TTC549 (cell line): Measurements from ENCODE around the gene HYKK.
"Not testable (repeated sequence)": the region's sequence is repeated elsewhere in the genome, so short reads cannot be mapped to it uniquely, and the experiment has no call there.

Experiments used
- FAIRE-seq: peaks from 2 replicates; lab custom pipeline; 2012; peaks lifted over from hg19 to GRCh38; lab: Jason Lieb, UNC

HYKK gene, protein sequence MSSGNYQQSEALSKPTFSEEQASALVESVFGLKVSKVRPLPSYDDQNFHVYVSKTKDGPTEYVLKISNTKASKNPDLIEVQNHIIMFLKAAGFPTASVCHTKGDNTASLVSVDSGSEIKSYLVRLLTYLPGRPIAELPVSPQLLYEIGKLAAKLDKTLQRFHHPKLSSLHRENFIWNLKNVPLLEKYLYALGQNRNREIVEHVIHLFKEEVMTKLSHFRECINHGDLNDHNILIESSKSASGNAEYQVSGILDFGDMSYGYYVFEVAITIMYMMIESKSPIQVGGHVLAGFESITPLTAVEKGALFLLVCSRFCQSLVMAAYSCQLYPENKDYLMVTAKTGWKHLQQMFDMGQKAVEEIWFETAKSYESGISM

DNA sequence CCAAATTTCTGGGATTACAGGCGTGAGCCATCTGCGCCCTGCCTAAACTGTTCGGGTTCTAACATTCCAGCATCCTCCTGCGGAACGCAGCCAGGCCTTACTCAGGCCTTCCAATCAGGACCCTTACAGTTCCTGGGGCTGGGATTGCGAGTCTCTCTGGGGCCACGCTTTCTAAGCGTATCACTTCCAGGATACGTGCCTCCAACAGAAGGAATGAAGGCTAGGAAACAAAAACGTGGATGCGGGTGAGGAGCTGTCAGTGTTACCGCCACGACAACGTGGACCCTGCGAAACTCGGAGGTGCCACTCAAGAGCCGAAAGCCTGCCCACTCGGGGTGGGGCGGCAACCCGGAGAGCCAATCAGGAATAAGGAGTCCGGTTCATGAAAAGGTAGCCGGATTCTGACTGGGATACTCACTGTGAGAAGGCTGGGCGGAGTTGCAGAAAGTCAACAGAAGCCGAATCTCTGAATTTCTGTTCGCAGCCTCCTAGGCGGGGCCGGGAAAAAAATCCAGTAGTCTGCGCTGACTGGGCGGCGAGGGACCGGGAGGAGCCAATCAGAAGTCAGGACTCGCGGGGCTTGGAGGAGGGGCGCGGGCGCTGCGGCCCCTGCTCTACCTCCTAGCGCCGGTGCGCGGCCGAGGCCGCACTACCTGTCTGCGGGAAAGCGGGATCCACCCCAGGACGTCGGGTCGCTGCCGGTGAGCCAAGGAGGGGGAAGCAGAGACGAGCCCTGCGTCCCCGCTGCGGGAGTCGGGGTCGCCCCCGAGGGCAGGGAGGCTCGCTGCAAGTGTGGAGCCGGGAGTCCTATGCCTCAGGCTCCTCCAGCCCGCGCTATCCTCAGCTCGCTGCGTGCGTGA is at the start of gene HYKK:
Gene HYKK, plus strand, starts transcription at position 607 of the 860 bp plus-strand sequence. CDS start 5,512 bp downstream, outside the sequence.
- FAIRE-seq = peak; percentile 97

DNA sequence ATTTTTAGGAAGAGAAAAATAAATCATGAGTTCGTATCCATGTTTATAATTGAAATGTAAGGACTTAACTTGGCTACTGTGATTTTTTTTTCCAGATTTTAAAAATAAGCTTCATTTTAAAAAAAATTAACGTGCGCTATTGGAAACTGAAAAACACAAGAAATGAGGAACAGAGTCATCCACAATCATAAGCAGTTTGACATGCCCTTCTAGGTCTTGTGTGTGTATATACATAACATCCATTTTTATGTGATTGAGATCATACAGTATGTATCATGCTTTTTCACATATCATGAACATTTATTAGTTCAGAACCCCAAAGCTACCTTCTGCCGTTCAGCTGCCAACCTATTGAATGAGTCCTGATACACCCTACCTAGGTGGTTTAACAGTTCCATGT is 46.6 kb upstream of the HYKK start:
- no peak for FAIRE-seq

DNA sequence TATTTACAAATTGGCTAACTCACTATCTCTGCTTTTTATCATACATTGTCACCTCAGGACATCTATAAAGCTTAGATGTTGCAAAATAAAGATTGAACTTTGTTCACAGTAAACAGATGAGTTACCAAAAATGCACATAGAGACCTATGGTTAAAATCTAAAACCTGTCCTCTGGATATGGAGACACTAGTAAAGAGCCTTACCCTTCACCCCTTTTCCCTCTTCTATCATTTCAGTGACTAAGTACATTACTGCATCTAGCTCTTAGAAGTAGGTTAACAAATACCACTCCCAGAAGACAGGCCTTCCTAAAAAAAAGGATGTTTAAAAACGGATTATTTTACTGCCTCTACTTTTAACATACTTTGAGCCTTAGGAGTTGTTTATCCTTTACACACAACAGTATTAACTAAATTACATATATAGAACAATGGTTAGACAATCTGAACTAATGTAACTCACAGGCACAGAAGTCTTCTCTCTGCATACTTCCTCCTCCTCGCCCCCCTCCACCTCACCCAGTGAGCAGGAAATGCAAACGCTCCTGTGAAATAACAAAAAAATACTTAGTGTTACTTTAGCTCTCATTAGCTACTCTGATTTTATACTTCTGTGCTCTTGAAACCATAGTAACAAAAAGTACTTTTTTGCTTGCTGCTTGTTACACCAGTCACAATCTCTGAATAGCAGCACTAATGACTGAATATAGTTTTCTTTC is 46.0 kb upstream of the HYKK start:
- FAIRE-seq = no peak

DNA sequence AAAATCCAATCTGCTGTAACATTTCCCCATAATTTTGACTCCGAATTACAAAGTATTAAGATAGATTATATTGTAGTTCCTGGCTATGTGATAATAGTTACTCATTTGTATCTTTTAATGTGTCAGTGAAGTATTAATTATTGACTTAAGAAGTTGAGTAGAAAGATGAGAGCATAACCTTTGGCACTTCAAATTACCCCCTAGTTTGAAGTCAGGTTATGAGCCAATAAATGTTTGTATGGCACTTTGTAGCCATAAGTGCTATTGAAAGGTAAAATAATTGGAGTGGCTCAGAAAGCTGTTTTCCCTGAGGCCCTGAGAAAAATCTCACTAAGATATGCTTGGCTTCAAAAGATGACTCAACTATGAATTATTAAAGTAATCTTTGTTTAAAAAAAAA is 38.3 kb upstream of the HYKK start:
- FAIRE-seq = no peak

DNA sequence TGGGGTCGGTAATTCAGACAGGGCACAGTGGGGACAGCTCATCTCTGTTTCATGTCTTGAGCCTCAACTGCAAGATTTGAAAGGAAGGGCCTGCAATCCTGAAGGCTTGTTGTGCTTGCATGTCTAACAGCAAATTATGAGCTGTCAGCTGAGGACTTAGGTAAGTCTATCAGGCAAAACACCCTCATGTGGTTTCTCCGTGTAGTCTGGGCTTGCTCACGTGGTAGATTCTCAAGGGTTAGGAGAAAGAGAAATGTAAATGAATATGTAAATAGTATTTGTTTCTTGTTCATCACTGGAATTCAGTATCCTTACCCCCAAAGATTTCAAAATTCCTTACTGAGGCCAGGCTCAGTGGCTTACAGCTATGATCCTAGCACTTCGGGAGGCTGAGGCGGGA is 30.1 kb upstream of the HYKK start:
- FAIRE-seq = no peak

DNA sequence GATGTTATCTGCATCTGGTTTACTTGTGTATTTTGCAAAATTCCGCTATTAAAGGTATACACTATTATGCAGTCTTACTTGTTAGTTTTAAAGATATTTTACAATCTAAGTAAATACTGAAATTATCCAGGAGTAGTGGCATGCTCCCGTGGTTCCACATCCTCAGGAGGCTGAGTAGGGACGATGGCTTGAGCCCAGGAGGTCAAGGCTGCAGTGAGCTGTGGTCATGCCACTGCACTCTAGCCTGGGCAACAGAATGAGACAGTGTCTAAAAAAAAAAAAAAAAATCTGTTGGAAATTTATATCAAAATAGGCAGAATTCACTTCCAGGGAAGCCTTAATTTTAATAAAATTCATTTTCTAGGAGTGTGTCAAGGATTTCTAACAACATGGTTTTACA is 27.7 kb upstream of the HYKK start:
- no peak for FAIRE-seq

DNA sequence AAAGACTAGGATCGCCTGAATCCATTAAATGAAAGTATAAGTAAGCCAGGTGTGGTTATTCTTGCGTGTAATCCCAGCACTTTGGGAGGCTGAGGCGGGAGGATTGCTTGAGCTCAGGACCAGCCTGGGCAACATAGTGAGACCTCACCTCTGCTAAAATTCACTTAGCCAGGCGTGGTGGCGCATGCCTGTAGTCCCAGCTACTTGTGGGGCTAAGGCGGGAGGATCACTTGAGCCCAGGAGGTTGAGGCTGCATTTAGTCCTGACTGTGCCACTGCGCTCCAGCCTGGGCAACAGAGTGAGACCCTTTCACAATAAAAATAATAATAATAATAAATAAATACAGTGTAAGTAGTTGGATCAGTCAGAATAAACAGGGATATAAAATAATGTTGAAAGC is 25.5 kb upstream of the HYKK start:
- FAIRE-seq = no peak

DNA sequence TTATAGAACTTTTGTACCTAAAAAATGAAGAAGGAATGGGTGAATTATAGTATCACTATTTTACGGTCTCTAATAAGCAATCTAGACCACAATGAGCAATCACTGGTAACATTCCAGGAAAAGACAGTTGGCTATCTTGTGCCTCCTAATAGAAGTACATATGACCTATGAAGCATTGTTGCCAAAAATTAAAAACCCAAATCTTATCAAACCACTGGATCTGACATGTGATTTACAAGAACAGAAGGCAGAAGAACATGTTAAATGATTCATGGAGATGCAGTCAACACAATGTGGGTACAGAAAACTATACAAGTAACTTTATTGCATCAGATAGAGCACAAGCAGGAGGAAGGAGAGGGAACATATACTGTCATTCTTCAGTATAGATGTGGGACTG is 14.5 kb upstream of the HYKK start:
- no peak for FAIRE-seq

DNA sequence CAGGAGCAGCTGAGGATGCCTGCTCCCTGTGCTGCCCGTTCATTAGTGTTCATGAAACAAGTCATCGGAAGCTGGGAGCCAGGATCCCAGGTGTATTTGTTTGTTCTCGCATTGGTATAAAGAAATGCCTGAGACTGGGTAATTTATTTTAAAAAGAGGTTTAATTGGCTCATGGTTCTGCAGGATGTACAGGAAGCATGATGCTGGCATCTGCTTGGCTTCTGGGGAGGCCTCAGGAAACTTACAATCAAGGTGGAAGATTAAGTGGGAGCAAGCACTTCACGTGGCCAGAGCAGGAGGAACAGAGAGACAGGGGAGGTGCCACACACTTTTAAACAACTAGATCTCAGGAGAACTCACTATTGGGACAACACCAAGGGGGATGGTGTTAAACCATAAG is 5.5 kb upstream of the HYKK start:
- no peak for FAIRE-seq

DNA sequence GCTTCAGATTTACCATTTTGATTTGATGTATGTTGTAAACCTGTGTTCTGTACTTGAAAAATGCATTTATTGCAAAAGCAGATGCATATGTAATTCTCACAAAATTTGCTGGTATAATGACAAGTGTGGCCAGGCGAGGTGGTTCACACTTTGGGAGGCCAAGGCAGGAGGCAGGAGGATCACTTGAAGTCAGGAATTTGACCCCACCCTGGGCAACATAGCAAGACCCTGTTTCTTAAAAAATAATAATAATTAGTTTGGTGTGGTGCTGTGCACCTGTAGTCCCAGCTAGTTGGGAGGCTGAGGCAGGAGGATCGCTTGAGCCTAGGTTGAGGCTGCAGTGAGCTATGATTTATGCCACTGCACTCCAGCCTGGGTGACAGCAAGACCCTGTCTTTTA is 4.7 kb upstream of the HYKK start:
- FAIRE-seq = no peak

DNA sequence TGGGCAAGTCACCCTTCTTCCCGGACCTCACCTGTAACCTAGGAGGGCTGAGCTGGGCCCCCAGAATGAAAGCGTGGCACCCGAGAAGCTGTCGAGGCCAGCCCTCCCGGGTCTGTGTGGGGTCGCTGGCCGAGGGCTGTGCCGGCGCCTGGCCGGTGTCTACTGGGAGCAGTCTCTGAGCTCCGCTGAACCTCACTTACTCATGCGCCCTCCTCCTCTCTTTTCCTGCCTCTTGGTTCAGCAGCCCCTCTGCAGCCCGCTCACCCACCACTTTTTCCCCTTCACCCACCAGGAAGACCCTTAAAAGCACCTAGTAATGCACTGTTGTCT is 419 bp downstream of the HYKK start:
- FAIRE-seq = no peak

DNA sequence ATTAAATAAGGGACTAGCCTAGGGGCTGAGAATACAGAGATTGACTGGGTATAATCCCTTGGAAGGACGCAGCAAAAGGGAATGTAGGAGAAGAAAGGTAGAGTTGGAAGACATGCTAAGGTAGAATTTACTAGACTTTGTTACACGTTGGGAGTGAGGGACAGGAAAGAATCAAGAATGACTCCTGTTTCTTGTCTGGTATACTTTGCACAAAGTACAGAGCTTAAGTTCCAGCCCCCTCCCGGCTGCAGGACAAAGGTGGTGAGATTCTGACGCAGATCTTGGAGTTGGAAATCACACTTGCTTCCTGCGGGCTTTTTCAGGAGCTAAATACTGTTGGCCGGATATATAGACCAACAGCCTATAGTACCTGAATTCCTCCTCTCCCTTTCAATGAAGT is 895 bp downstream of the HYKK start:
- no peak for FAIRE-seq

DNA sequence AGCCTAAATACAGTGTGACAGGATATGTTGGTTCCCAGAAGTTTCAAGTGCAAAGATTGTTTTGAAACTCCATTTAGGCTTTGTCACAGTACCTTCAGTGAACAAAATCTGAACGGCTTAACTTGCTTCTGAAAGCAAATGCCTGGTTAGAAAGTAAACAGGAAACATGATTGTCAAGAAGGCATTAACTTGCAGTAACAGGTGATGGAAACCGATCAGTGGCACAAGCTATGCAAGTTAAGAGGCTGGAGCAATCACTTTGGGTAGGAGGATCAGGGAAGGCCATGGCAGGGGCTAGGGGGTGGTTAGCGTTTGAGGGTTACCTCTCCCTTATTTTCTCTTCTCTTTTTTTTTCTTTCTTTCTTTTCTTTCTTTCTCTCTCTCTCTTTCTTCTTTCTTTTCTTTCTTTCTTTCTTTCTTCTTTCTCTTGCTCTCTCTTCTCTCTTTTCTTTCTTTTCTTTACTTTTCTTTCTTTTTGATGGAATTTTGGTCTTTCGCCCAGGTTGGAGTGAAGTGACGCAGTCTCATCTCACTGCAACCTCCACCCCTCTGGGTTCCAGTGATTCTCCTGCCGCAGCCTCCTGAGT is 2.4 kb downstream of the HYKK start:
- FAIRE-seq = no peak

DNA sequence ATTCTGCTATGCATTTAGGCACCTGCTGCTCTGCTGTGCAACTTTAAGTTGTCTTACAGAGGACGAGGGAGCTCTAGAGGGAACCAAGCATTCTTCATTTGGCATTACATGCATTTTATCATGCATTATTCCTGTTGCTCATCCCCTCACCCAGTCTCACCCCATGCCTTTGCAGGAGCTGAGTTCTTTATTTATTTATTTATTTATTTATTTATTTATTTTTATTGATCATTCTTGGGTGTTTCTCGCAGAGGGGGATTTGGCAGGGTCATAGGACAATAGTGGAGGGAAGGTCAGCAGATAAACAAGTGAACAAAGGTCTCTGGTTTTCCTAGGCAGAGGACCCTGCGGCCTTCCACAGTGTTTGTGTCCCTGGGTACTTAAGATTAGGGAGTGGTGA is 12.7 kb downstream of the HYKK start:
- not testable (repeated sequence) for FAIRE-seq

DNA sequence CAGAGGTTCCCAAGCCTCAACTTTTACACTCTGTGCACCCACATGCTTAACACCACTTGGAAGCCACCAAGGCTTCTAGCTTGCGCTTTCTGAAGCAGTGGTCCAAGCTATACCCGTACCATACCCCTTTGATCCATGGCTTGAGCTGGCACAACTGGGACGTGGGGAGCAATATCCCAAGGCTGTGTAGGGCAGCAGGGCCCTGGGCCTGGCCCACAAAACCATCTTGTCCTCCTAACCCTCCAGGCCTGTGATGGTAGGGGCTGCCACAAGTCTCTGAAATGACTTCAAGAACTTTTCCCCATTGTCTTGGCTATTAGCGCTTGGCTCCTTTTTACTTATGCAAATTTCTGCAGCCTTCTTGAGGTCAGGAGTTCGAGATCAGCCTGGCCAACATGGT is 16.9 kb downstream of the HYKK start:
- FAIRE-seq = no peak

DNA sequence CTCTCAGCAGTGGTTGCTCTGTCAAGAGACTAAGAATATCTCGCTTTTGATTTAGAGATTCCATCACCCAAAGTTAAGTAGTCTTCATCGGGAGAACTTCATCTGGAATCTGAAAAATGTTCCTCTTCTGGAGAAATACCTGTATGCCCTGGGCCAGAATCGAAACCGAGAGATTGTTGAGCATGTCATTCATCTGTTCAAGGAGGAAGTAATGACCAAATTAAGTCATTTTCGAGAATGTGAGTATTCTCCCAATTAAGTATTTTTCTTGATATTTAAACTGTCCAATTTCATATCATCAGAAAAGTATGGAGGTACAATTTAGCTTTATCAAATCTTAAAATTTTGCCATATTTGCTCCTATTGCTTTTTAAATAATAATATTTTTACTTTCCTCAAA is 19.9 kb downstream of the HYKK start:
- no peak for FAIRE-seq

DNA sequence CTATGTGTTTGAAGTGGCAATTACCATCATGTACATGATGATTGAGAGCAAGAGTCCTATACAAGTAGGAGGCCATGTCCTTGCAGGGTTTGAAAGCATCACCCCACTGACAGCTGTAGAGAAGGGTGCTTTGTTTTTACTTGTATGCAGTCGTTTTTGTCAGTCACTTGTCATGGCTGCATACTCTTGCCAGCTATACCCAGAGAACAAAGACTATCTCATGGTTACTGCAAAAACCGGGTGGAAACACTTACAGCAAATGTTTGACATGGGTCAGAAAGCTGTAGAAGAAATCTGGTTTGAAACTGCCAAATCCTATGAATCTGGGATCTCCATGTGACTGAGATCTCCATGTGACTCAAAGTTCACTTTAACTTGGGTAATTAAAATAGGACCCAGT is 26.0 kb downstream of the HYKK start:
- no peak for FAIRE-seq

DNA sequence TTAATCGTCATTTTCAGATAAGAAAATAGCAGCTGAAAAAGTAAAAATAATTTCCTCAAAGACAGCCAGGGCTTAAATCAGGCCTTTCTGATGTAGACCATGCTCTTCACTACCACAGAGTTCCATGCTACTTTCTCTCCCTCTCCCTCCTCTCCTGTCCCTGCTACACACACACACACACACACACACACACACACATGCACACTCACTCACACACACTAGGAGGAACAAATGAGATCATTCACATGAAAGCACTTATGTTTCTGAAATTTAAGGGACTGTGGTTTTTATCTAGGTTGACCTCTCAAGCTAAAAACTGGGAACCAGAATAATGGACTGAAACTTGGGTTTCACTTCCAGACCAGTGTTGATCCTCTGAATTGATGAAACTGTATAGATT is 28.8 kb downstream of the HYKK start:
- FAIRE-seq = no peak

DNA sequence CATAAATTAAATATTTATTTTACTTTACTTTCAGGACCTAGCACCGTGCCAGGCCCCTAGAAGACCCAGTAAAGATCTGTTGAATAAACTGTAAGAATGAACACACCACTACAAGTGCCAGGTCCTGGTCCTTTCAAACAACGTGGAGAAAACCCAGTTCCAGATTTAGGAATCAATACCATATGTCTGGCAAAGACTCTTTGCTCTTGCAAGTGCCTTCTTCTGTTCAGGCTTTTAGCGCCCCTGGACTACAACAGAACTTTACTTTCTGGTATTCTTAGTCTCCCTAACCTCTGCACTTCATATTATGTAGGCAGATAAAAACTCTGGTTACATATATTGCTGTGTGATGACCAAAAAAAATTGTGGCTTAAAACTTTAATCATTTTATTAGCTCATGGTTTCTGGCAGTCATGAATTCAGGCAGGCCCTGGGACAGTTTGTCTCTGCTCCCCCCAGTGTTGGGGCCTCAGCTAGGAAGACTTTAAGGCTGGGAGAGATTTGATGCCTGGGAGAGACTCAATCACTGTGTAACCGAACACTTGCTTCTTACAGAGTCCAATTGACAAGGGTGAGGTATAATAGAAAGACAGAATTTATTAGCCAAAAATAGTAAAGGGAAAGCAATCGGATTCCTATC is 30.0 kb downstream of the HYKK start:
- FAIRE-seq = no peak

DNA sequence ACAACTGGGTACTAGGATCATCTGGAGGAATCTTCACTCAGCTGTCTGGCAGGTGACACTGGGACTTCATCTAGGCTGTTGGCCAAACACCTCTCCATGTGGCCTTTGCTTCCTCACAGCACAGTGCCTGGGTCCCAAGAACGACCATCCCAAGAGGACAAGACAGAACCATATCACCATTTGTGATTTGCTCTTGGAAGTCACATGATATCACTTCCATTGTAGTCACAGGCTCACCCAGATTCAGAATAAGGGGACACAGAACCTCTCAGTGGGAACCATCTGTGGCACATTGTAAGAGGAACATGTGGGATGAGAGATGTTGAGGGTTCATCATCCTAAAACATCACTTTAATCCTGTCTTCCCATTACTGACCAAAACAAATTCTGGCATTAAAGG is 31.0 kb downstream of the HYKK start:
- no peak for FAIRE-seq

DNA sequence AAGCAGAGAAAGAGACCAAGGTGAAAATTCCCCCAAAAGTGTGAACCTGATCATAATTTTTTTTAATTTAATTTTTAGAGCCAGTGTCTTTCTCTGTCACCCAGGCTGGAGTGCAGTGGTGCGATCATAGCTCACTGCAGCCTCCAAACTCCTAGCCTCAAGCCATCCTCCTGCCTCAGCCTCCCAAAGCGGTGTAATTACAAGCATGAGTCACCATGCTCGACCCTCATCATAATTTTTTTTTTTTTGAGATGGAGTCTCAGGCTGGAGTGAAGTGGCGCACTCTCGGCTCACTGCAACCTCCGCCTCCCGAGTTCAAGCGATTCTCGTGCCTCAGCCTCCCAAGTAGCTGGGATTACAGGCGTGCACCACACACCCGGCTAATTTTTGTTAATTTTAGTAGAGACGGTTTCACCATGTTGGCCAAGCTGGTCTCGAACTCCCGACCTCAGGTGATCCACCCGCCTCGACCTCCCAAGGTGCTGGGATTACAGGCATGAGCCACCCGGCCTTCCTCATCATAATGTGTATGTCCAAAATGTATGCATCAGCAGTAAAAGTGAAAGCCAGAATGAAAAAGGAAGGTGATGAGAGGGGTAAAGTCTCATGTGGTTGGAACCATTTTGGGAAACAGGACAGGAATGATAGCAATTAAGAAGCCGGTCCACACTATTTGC is 32.2 kb downstream of the HYKK start:
- not testable (repeated sequence) for FAIRE-seq
